ENCODE measurements around the gene TMEM150C.

The TMEM150C gene

DNA sequence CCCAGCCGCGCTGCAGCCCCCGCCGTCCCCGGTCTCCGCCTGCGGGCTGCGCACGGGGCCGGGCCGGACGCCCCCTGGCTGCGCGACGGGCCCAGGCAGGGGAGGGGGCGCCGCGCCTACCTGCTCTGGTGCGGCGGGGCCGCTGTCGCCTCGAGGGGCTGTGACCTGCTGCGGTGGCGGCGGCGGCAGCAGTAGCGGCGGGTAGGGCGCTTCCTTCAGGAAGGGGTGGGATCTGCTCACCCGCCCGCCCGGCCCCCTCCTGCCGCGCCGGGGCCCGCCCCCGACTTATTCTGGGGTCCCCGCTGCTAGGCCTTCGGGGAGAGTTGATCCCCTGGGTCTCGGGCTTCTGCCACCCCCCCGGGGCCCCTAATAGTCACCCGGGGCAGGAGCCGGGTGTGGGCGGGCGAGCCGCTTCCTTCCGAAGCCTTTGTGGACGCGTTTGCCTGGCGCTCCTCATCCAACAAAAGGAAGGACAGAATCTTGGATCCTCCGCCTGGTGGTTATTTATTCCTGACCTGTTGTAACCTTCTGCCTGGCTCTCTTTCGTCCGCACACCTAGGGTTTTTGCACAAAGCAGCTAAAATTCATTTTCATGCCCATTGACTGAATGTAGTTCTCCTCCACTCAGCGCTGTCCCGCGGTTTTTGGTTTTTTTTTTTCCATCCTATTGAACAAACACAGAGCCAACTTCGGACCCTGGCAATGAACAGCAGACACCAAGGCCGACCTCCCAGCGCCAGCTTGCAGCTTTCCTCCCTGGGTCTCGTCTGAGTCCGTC lies at the start of gene TMEM150C:
Gene TMEM150C (minus strand): TSS at position 203 of the 778 bp plus-strand sequence. CDS start 57,331 bp downstream, outside the sequence.
- TF ChIP-seq, protein P1, sequence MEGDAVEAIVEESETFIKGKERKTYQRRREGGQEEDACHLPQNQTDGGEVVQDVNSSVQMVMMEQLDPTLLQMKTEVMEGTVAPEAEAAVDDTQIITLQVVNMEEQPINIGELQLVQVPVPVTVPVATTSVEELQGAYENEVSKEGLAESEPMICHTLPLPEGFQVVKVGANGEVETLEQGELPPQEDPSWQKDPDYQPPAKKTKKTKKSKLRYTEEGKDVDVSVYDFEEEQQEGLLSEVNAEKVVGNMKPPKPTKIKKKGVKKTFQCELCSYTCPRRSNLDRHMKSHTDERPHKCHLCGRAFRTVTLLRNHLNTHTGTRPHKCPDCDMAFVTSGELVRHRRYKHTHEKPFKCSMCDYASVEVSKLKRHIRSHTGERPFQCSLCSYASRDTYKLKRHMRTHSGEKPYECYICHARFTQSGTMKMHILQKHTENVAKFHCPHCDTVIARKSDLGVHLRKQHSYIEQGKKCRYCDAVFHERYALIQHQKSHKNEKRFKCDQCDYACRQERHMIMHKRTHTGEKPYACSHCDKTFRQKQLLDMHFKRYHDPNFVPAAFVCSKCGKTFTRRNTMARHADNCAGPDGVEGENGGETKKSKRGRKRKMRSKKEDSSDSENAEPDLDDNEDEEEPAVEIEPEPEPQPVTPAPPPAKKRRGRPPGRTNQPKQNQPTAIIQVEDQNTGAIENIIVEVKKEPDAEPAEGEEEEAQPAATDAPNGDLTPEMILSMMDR (IDR thresholded peaks at IDR 0.05; ENCODE audit: insufficient read depth, low read depth, low read length, missing control alignments): no peak
- peak within 1 kb of the TSS; percentile 41 for H3K4me3 ChIP-seq (ENCODE audit: low read length)
- peak; percentile 27 for DNase-seq (ENCODE audit: low read depth)

DNA sequence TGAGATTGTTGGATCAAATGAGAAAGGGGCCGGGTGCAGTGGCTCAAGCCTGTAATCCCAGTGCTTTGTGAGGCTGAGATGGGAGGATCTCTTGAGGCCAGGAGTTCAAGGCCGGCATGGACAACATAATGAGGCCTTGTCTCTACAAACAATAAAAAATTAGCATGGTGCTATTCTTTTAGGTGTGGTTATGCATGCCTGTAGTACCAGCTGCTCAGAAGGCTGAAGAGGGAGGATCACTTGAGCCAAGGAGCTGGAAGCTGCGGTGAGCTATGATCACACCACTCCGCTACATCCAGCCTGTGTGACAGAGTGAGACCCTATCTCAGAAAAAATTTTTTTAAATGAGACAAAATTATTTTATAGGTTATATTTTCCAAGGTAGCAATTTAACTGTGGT lies 49.7 kb upstream of the TMEM150C start:
- TF ChIP-seq, protein P1 (IDR thresholded peaks at IDR 0.05; ENCODE audit: insufficient read depth, low read depth, low read length, missing control alignments): no peak
- H3K4me3 ChIP-seq (ENCODE audit: low read length): no peak overlapping the region
- DNase-seq (ENCODE audit: low read depth): no peak

DNA sequence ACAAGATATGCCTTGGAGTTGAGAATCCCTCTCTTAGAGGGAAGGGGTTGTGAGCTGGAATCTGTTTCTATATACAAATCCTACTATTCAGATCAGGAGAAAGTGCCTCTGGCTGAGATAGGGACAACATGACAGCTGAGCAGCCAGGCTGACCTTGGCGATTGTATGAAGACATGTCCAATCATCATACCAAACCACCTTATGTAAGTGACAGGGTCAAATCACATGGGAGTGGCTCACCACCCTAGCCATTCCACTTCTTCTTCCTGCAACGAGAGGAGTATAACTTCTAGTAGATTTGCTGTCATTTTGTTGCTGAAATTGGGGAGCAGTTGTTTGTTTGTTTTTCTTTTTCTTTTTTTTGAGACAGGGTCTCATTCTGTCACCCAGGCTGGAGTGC lies 48.3 kb upstream of the TMEM150C start:
- no peak for DNase-seq (ENCODE audit: low read depth)
- TF ChIP-seq, protein P1 (IDR thresholded peaks at IDR 0.05; ENCODE audit: insufficient read depth, low read depth, low read length, missing control alignments): no peak
- no peak overlapping the region for H3K4me3 ChIP-seq (ENCODE audit: low read length)

DNA sequence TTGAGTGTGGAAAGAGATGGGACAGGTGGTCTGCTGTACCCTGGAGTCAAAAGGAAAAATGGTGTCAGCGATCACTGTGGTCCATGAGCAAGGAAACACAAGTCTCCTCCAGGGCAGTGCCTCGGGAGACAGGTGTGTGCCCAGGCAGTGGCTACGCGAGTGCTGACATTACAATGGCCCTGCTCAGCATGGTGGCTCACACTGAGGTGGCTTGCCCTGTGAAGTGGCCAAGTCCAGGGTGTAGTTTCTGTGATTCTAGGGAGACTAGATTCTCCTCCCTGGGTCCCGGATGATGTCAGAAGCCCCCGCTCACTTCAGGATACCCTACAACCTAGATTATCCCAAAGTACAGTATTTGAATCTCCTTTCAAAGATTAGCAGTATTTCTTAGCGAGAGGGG lies 44.8 kb upstream of the TMEM150C start:
- TF ChIP-seq, protein P1 (IDR thresholded peaks at IDR 0.05; ENCODE audit: insufficient read depth, low read depth, low read length, missing control alignments): no peak
- H3K4me3 ChIP-seq (ENCODE audit: low read length): no peak overlapping the region
- no peak for DNase-seq (ENCODE audit: low read depth)

DNA sequence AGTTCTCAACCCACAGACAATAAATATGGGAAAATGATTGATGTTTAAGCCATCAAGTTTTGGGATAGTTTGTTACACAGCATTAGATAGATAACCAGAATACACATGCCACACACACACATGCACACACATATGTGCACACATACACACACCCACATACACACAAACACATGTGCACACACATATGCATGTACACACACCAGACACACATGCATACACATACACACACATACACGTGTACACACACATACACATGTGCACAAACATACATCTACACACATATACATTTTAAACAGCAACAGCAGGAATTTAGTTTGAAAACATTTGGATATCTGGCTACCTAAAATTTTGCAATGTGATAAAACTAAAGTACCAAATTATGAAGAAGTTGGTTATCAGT lies 42.7 kb upstream of the TMEM150C start:
- no peak for DNase-seq (ENCODE audit: low read depth)
- TF ChIP-seq, protein P1 (IDR thresholded peaks at IDR 0.05; ENCODE audit: insufficient read depth, low read depth, low read length, missing control alignments): no peak
- no peak overlapping the region for H3K4me3 ChIP-seq (ENCODE audit: low read length)

DNA sequence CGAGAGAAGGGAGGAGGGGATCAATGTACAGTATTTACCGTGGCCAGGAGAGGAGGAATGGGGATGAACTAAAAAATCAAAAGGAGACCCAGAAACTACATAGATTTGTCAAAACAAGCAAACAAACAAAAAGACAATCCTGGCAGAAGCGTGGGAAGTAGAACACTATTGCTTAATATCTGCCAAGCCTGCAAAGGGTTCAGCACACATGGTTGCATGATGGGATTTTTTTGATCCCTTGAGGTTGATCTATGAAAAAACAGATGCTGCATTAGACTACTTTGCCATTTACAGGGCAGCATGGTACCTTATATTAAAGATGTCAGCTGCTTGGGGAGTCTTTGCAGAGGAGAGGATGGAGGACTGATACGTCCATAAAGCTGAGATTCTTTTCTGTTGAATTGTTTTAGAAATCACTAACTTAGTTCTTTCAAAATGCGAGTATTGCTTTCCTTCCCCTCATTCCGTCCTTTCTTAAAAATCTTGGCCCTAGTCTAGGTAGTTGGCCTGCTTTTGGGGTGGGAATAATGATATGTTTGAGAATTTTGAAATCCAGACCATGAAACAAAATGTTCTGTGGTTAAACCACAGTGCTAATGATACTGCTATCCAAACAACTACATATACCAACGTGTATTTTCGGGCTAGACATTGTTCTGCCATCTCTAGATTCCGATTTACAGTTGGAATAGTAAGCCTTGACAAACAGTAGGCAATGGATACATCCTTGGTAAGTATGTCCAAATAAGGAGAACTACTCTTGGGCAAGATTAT lies 39.6 kb upstream of the TMEM150C start:
- H3K4me3 ChIP-seq (ENCODE audit: low read length): no peak overlapping the region
- DNase-seq (ENCODE audit: low read depth): no peak
- TF ChIP-seq, protein P1 (IDR thresholded peaks at IDR 0.05; ENCODE audit: insufficient read depth, low read depth, low read length, missing control alignments): no peak

Data from epithelial cell of esophagus (primary cell).